Smooth muscle cell (in vitro differentiated cells): Measurements from ENCODE around the gene ATP10A. TPM values are rescaled to one million over a fixed set of nuclear protein-coding genes. Genes with fewer than 3 reads are reported as not detected.
A peak's percentile ranks its signal among the peaks of the same experiment; 100 is the strongest.

Experiments
- DNase-seq: peaks from one replicate; lab custom pipeline; 2025; ENCODE audit not compliant: unreplicated experiment; lab: John Stamatoyannopoulos, UW
- H2AFZ ChIP-seq: fragments of 200-600 bp; sonication (generic); 2 replicates; pipeline ENCODE4 v1.6.0; 2016; ENCODE audit warnings: antibody characterized with exemption, low read depth, mild to moderate bottlenecking
- H3F3A ChIP-seq: fragments of 200-600 bp; sonication (generic); 2 replicates; pipeline ENCODE4 v1.6.0; 2017; ENCODE audit warnings: antibody characterized with exemption, low read depth
- H3K27ac ChIP-seq: fragments of 200-600 bp; sonication (generic); 2 replicates; pipeline ENCODE4 v1.5.1; 2016; ENCODE audit warnings: low read depth, mild to moderate bottlenecking
- H3K27me3 ChIP-seq: fragments of 200-600 bp; sonication (generic); 2 replicates; pipeline ENCODE4 v1.6.1; 2016; ENCODE audit warnings: low read depth, mild to moderate bottlenecking
- H3K36me3 ChIP-seq: fragments of 200-600 bp; sonication (generic); 2 replicates; pipeline ENCODE4 v1.5.1; 2016; ENCODE audit warnings: low read depth
- H3K4me1 ChIP-seq: fragments of 200-600 bp; sonication (generic); 2 replicates; pipeline ENCODE4 v1.5.1; 2016; ENCODE audit warnings: low read depth
- H3K4me2 ChIP-seq: fragments of 200-600 bp; sonication (generic); 2 replicates; pipeline ENCODE4 v1.6.0; 2016; ENCODE audit warnings: mild to moderate bottlenecking
- H3K4me3 ChIP-seq: fragments of 200-600 bp; sonication (generic); 2 replicates; pipeline ENCODE4 v1.5.1; 2016; ENCODE audit warnings: mild to moderate bottlenecking
- H3K79me2 ChIP-seq: fragments of 200-600 bp; sonication (generic); 2 replicates; pipeline ENCODE4 v1.6.0; 2016; ENCODE audit warnings: low read depth, mild to moderate bottlenecking
- H3K9ac ChIP-seq: fragments of 200-600 bp; sonication (generic); 2 replicates; pipeline ENCODE4 v1.6.0; 2016; ENCODE audit warnings: low read depth
- H3K9me3 ChIP-seq: fragments of 200-600 bp; sonication (generic); replicated peaks from 2 replicates; pipeline ENCODE4 v1.5.1; 2016; ENCODE audit warnings: low read depth
- H4K20me1 ChIP-seq: fragments of 200-600 bp; sonication (generic); 2 replicates; pipeline ENCODE4 v1.6.0; 2016; ENCODE audit warnings: low read depth
- WGBS: methylation state at CpG from one replicate; pipeline ENCODE4 v1.1.7; 2016; ENCODE audit warnings: low lambda C conversion rate; 5-methylcytosine and 5-hydroxymethylcytosine counted together
- polyA plus RNA-seq: library from polyadenylated mRNA; unstranded; fragments of >200 nt; fragmentation: Nextera tagmentation; extraction: Ambion mirVana; gene quantifications from 2 replicates; pipeline ENCODE4 v1.2.1, GENCODE V29; 2016
- total RNA-seq: library from RNA; depleted of rRNA; stranded (reverse); fragments of >200 nt; gene quantifications from 2 replicates; pipeline ENCODE4 v1.2.3, GENCODE V29; 2014
- TF ChIP-seq, protein P1 (sequence below): fragments of 200-600 bp; sonication (generic); IDR thresholded peaks from 2 replicates; pipeline ENCODE4 v1.5.1; 2017; ENCODE audit warnings: borderline replicate concordance, mild to moderate bottlenecking, antibody characterized with exemption; ENCODE audit not compliant: insufficient read depth, poor library complexity, severe bottlenecking

The ATP10A gene
- total and polyA plus RNA-seq, 2 experiments from 2014 or later, result 10.6 to 12.3 TPM

DNA sequence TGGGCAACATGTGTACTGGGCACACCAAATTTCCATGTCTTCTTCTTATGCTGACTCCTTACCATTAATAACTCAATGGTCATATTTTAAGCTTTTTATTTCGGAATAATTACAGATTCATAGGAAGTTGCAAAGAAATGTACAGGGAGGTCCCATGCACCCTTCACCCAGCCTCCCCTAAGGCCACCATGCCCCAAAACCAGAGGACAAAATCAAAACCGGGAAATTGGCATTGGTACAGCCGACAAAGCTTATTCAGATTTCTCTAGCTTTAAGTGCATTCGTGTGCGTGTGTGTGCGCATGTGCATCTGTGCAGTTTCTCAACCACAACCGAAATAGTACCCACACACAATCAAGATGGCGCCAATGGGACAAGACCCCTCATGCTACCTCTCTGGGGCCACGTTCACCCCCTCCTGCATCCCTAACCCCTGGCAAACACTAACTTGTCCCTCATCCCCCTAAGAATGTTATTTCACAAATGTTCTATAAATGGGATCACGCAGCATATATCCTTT lies 23.4 kb downstream of the ATP10A start:
- TF ChIP-seq, protein P1, sequence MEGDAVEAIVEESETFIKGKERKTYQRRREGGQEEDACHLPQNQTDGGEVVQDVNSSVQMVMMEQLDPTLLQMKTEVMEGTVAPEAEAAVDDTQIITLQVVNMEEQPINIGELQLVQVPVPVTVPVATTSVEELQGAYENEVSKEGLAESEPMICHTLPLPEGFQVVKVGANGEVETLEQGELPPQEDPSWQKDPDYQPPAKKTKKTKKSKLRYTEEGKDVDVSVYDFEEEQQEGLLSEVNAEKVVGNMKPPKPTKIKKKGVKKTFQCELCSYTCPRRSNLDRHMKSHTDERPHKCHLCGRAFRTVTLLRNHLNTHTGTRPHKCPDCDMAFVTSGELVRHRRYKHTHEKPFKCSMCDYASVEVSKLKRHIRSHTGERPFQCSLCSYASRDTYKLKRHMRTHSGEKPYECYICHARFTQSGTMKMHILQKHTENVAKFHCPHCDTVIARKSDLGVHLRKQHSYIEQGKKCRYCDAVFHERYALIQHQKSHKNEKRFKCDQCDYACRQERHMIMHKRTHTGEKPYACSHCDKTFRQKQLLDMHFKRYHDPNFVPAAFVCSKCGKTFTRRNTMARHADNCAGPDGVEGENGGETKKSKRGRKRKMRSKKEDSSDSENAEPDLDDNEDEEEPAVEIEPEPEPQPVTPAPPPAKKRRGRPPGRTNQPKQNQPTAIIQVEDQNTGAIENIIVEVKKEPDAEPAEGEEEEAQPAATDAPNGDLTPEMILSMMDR, result no peak
- Histone ChIP-seq H3K27me3 (no peaks in the 10 kb centered on the region), H4K20me1 (no peaks in the 10 kb centered on the region), H3K79me2 (peaks cover 31% of the 10 kb centered on the region), H3K4me2 (no peak overlapping the region), H3F3A (no peaks in the 10 kb centered on the region), H3K9me3 (no peaks in the 10 kb centered on the region), H3K4me3 (no peak overlapping the region), H2AFZ (no peak overlapping the region), H3K9ac (no peak overlapping the region), H3K36me3 (no peaks in the 10 kb centered on the region), H3K4me1 (no peaks in the 10 kb centered on the region), H3K27ac (no peak overlapping the region)
- no peak for DNase-seq
- WGBS, result 86% methylated on average over 10 of the region's 10 CpGs

DNA sequence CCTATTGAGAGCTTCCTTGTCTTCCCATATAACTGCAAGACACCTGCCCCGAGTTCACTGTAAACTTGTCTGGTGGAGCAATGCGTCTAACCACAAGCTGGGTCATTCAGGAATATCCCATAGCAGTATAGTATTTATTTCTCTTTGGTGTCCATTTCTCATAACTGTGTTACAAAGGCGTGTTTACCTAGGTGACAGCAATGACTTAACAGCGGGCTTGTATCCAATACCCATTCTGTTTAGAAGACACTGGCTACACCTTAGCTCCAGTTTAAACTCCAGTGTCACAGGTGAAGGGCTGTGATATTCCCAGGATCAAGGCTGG lies 24.3 kb downstream of the ATP10A start:
- H3K4me3 ChIP-seq, result no peak overlapping the region
- H3K36me3 ChIP-seq, result no peaks in the 10 kb centered on the region
- H3K9ac ChIP-seq, result no peak overlapping the region
- no peaks in the 10 kb centered on the region for H3F3A ChIP-seq
- no peaks in the 10 kb centered on the region for H3K4me1 ChIP-seq
- H3K4me2 ChIP-seq, result no peak overlapping the region
- no peak overlapping the region for H3K27ac ChIP-seq
- H3K79me2 ChIP-seq, result peaks cover 33% of the 10 kb centered on the region
- no peaks in the 10 kb centered on the region for H4K20me1 ChIP-seq
- H2AFZ ChIP-seq, result no peak overlapping the region
- 71% methylated on average over 4 of the region's 4 CpGs for WGBS
- no peak for DNase-seq
- TF ChIP-seq, protein P1, result no peak
- no peaks in the 10 kb centered on the region for H3K9me3 ChIP-seq
- H3K27me3 ChIP-seq, result no peaks in the 10 kb centered on the region

DNA sequence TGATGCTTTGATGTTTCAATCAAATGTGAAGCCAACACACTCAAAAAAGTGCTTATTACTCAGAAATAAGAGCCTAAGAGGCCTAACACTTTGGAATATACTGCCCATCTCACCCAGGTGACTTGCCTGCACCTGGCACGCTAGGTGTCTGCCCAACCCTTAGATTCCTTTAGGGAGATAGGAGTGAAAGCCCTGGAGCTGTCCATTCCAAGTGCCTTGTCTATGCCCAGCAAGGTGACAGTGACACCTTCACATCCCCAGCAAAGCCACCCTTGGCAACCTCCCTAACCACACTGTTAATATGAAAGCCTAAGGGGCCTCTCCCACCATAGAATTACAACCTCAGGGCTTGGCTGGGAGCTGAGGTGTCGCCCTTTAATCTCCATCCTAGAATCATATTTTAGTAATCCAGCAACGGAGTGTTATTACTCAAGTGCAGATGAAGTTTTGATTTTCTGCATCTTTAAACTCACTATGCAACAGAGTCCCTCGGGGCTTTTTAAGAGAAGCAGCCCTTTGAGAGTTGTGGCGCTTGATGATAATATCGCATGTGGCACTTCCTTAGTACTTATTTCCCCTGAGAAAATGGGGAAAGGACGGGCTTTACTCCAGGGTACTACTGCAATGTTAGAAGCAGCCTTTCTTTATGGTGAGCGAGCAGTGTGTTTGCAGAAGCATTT lies 24.8 kb downstream of the ATP10A start:
- Histone ChIP-seq H4K20me1 (no peaks in the 10 kb centered on the region), H3K27me3 (no peaks in the 10 kb centered on the region), H2AFZ (no peak overlapping the region), H3K4me1 (no peaks in the 10 kb centered on the region), H3K79me2 (peaks cover 32% of the 10 kb centered on the region), H3K4me3 (no peak overlapping the region), H3K27ac (no peak overlapping the region), H3K9me3 (no peaks in the 10 kb centered on the region), H3K4me2 (no peak overlapping the region), H3K9ac (no peak overlapping the region), H3F3A (no peaks in the 10 kb centered on the region), H3K36me3 (no peaks in the 10 kb centered on the region)
- TF ChIP-seq, protein P1, result no peak
- no peak for DNase-seq
- 74% methylated on average over 8 of the region's 8 CpGs for WGBS

DNA sequence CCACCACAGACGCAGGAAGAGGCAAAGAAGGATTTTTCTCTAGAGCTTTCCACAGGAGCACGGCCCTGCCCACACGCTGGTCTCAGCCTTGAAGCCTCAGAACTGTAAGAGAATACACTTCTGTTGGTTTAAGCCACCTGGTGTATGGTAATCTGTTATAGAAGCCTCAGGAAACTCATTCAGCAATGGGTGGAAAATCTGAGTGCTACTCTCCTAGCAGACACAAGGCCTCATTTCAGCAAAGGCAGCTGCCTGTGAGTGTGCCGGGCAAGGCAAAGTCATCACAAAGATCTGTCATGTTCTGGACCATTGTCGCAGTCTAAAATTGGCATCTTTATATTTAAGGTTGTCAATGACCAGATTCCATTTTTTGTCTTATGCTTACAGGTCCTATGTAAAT lies 31.0 kb downstream of the ATP10A start:
- H2AFZ ChIP-seq, result peak overlapping the region; percentile 24
- no peaks in the 10 kb centered on the region for H3K27me3 ChIP-seq
- peaks cover 12% of the 10 kb centered on the region for H3K4me1 ChIP-seq
- no peak overlapping the region for H3K4me3 ChIP-seq
- H3K79me2 ChIP-seq, result peaks cover 38% of the 10 kb centered on the region
- H3K4me2 ChIP-seq, result peak overlapping the region; percentile 70
- DNase-seq, result no peak
- peaks cover 7% of the 10 kb centered on the region for H3F3A ChIP-seq
- no peaks in the 10 kb centered on the region for H3K9me3 ChIP-seq
- peak overlapping the region; percentile 90 for H3K9ac ChIP-seq
- H4K20me1 ChIP-seq, result no peaks in the 10 kb centered on the region
- WGBS, result 64% methylated on average over 5 of the region's 5 CpGs
- H3K27ac ChIP-seq, result peak overlapping the region; percentile 97
- TF ChIP-seq, protein P1, result no peak
- no peaks in the 10 kb centered on the region for H3K36me3 ChIP-seq
